ENCODE data around the gene CNTNAP4.

DNA sequence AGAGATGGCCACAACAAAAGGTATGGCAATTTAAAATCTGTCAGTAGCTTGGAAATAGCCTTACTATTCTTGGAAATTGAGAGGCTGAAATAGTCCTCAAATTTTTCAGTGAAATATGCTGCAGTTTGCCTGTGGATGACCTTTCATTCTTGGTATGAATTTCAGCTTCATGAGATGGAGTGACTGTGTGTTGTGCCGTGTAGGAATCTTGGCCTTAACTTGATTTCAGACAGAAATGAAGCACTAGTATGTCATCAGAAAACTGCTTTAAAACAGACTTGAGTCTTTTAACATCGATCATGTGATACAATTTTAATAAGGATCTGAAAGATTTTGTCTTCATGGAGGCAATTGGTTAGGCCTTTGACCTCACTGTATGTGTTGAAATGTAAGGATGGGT is 247.2 kb downstream of the CNTNAP4 start:
- no peak for TF ChIP-seq POLR2A (IDR thresholded peaks at IDR 0.05; ENCODE audit: low read length)
- TF ChIP-seq GATA1 (IDR thresholded peaks at IDR 0.05; ENCODE audit: low read depth, low read length) = no peak
